HepG2 (cell line): ENCODE results near the gene TMEM165. TPM values are rescaled to one million over a fixed set of nuclear protein-coding genes. Genes with fewer than 3 reads are reported as not detected.

ENCODE experiments used
- ATAC-seq: fragments of 200-7000 bp; cut with Tn5 transposase; 3 replicates; pipeline ENCODE4 v1.9.1; 2020; ENCODE audit warnings: mild to moderate bottlenecking, moderate library complexity
- BruUV-seq: library from RNA; stranded (reverse); fragments of 400-500 nt; replicated peaks from 2 replicates; lab custom pipeline; 2021; lab: Mats Ljungman, UMichigan
- CTCF ChIA-PET: fragments of 300-600 bp; formaldehyde crosslinking; extraction: SDS; loops from one replicate; lab custom pipeline; 2021; ENCODE audit warnings: low total read pairs, inconsistent platforms, low intra/inter-chr PET ratio; lab: Yijun Ruan, JAX
- POLR2A ChIA-PET: fragments of 350-600 bp; sonication (Branson Sonifier 250); formaldehyde crosslinking; loops from one replicate; lab custom pipeline; 2020; ENCODE audit warnings: antibody characterized with exemption, inconsistent platforms; lab: Yijun Ruan, JAX
- DNase-seq: peaks from one replicate; pipeline ENCODE4 v3.0.0-alpha.2; 2015; ENCODE audit warnings: low spot score
- FAIRE-seq: peaks from 3 replicates; lab custom pipeline; 2011; peaks lifted over from hg19 to GRCh38; lab: Jason Lieb, UNC
- H2AFZ ChIP-seq: one replicate; pipeline ENCODE4 v1.6.1; 2011; ENCODE audit warnings: low read length, inconsistent platforms
- H3K27ac ChIP-seq: fragments of 300-600 bp; 3 replicates; pipeline ENCODE4 v1.8.0; 2011; ENCODE audit warnings: mixed run types, mild to moderate bottlenecking, mixed read lengths, low read length, inconsistent platforms; ENCODE audit not compliant: insufficient read depth; ENCODE audit errors: extremely low read length
- H3K27me3 ChIP-seq, 2 experiments: fragments of 200-600 bp in 1 of 2; 2 replicates in 1 of 2; 3 replicates in 1 of 2; pipeline versions ENCODE4 v1.6.0 to v1.8.0; 2011; ENCODE audit warnings: low read length in 2 of 2, mild to moderate bottlenecking in 2 of 2, moderate library complexity in 2 of 2, inconsistent platforms in 1 of 2; ENCODE audit not compliant: insufficient read depth in 2 of 2, control insufficient read depth in 1 of 2
- H3K36me3 ChIP-seq, 2 experiments: fragments of 200-600 bp in 1 of 2; replicated peaks in 1 of 2; 2 replicates in 1 of 2; 3 replicates in 1 of 2; pipeline versions ENCODE4 v1.5.1 to v1.8.0; 2011; ENCODE audit warnings: low read length in 2 of 2, inconsistent platforms in 1 of 2; ENCODE audit not compliant: insufficient read depth in 2 of 2, control insufficient read depth in 1 of 2
- H3K4me1 ChIP-seq: 2 replicates; pipeline ENCODE4 v1.5.1; 2012; ENCODE audit warnings: low read length, inconsistent platforms; ENCODE audit not compliant: insufficient read depth
- H3K4me2 ChIP-seq: 2 replicates; pipeline ENCODE4 v1.6.0; 2011; ENCODE audit warnings: low read depth, low read length, inconsistent platforms
- H3K4me3 ChIP-seq, 3 experiments: fragments of 200-600 bp in 1 of 3; sonication (generic), shearing (Covaris generic) in 1 of 3; replicated peaks in 1 of 3; 2 replicates each; pipeline ENCODE4 v1.5.1; 2011 to 2016; ENCODE audit warnings: low read length in 3 of 3, inconsistent platforms in 2 of 3, low read depth in 2 of 3, mild to moderate bottlenecking in 2 of 3, control low read depth in 1 of 3, mixed read lengths in 1 of 3; ENCODE audit not compliant: insufficient read depth in 1 of 3
- H3K79me2 ChIP-seq: one replicate; pipeline ENCODE4 v1.6.1; 2011; ENCODE audit warnings: low read length, inconsistent platforms; ENCODE audit not compliant: insufficient read depth
- H3K9ac ChIP-seq: 2 replicates; pipeline ENCODE4 v1.6.0; 2011; ENCODE audit warnings: mild to moderate bottlenecking, low read depth, low read length, inconsistent platforms; ENCODE audit not compliant: insufficient read depth
- H3K9me3 ChIP-seq: 2 replicates; pipeline ENCODE4 v1.5.1; 2012; ENCODE audit warnings: mild to moderate bottlenecking, low read length
- H4K20me1 ChIP-seq: 2 replicates; pipeline ENCODE4 v1.6.0; 2011; ENCODE audit warnings: inconsistent platforms, mild to moderate bottlenecking, low read length, moderate library complexity; ENCODE audit not compliant: insufficient read depth
- AFF4 ChIP-seq: sonication (generic); formaldehyde crosslinking; IDR thresholded peaks from 2 replicates; pipeline ENCODE4 v1.4.0; 2020; ENCODE audit warnings: missing genetic modification reagents
- ATF6 ChIP-seq: sonication (generic); formaldehyde crosslinking; conservative IDR thresholded peaks from 2 replicates; pipeline ENCODE4 v1.4.0; 2020; ENCODE audit warnings: missing genetic modification reagents
- ATRX ChIP-seq: sonication (generic); formaldehyde crosslinking; IDR thresholded peaks from 2 replicates; pipeline ENCODE4 v1.4.0; 2020; ENCODE audit warnings: missing genetic modification reagents, borderline replicate concordance
- NR2C2 ChIP-seq: sonication (generic); formaldehyde crosslinking; IDR thresholded peaks from 2 replicates; pipeline ENCODE4 v1.4.0; 2020; ENCODE audit warnings: missing genetic modification reagents, mild to moderate bottlenecking, moderate library complexity, borderline replicate concordance
- POLR2AphosphoS5 ChIP-seq: IDR thresholded peaks from 2 replicates; pipeline ENCODE4 v1.6.1; 2012; ENCODE audit warnings: low read depth, low read length
- SRSF1 ChIP-seq: fragments of 200-400 bp; formaldehyde crosslinking; optimal IDR thresholded peaks from 2 replicates; pipeline ENCODE3; 2017; ENCODE audit warnings: mild to moderate bottlenecking, low read depth, low read length, moderate library complexity
- ZNF605 ChIP-seq: sonication (generic); formaldehyde crosslinking; IDR thresholded peaks from 2 replicates; pipeline ENCODE4 v1.8.0; 2022; ENCODE audit warnings: mild to moderate bottlenecking, missing genetic modification reagents
- WGBS: methylation state at CpG from one replicate; pipeline ENCODE4 v1.1.6; 2017; ENCODE audit warnings: low lambda C conversion rate; 5-methylcytosine and 5-hydroxymethylcytosine counted together
- in situ Hi-C: cut with HindIII; loops from 2 replicates; pipeline ENCODE4 v1.10.0; 2017; ENCODE audit warnings: low pct_unique_long_range_greater_than_20kb; ENCODE audit not compliant: extremely low pct_ligation_motif_present
- intact Hi-C: fragments of 100-400 bp; cut with micrococcal nuclease; formaldehyde crosslinking; loops from one replicate; pipeline ENCODE4 v1.10.0; 2022; ENCODE audit not compliant: unreplicated experiment
- polyA plus RNA-seq, 8 experiments: library from polyadenylated mRNA; depleted of rRNA in 3 of 8; stranded (reverse) in 7 of 8; unstranded in 1 of 8; fragments of >200 nt; fragmentation: Illumina TruSeq in 4 of 8; extraction: Trizol in 4 of 8; gene quantifications; 2 replicates each; pipeline versions ENCODE4 v1.2.1 to v1.2.3, GENCODE V29; 2011 to 2016; ENCODE audit warnings: low read depth in 4 of 8, missing spikeins in 1 of 8, mixed read lengths in 1 of 8; ENCODE audit not compliant: insufficient read depth in 1 of 8
- total RNA-seq, 5 experiments: library from RNA; depleted of rRNA; stranded (reverse); fragments of >200 nt; fragmentation: Illumina TruSeq; extraction: Trizol; gene quantifications; 2 replicates each; pipeline ENCODE4 v1.2.3, GENCODE V29; 2016; ENCODE audit warnings: low read depth in 1 of 5

TMEM165 gene
- total and polyA plus RNA-seq, 2 of the 13 experiments (the other 11 are each of a cell fraction or from before 2014, with no cell fraction given), result 54.6 to 103 TPM

- Histone ChIP-seq H3K4me2 (no peak overlapping the region), H3K4me1 (no peaks in the 10 kb centered on the region), H3K4me3 (no peak overlapping the region), H3K27ac (no peak overlapping the region), H3K27me3 (no peaks in the 10 kb centered on the region), H3K79me2 (no peaks in the 10 kb centered on the region), H3K36me3 (peaks cover 3 to 49% of the 10 kb centered on the region in 2 experiments), H3K9ac (no peak overlapping the region), H2AFZ (no peak overlapping the region), H3K9me3 (no peaks in the 10 kb centered on the region), H4K20me1 (no peaks in the 10 kb centered on the region)
- no peak for DNase-seq
- WGBS, result 96% methylated on average over 1 of the region's 1 CpG
- no TSS peak for BruUV-seq
- in situ Hi-C loops (no loop called here), intact Hi-C loops (no loop called here)
- FAIRE-seq, result no peak
- no peak for ATAC-seq
- CTCF ChIA-PET, result no interaction called here
- POLR2A ChIA-PET, result no interaction called here
- no peak for TF ChIP-seq POLR2AphosphoS5
- no peak for TF ChIP-seq NR2C2 (CRISPR knock-in tag)
- TF ChIP-seq ATRX (CRISPR knock-in tag), result no peak
- no peak for TF ChIP-seq ATF6 (CRISPR knock-in tag)
- no peak for TF ChIP-seq AFF4 (CRISPR knock-in tag)
- TF ChIP-seq SRSF1, result no peak
- TF ChIP-seq ZNF605 (CRISPR knock-in tag), result no peak
Observed at GRCh38 chr4:55446578-55446922, 50.8 kb downstream of the TMEM165 start.
